HG03378 (cell line): ENCODE data around the gene MPP3.
"Not testable (repeated sequence)": the region's sequence is repeated elsewhere in the genome, so short reads cannot be mapped to it uniquely, and the experiment has no call there.

Source experiments
- ATAC-seq: cut with Tn5 transposase; IDR thresholded peaks from one replicate; pipeline ENCODE4 v1.9.1; 2021; ENCODE audit warnings: mild to moderate bottlenecking, moderate library complexity; ENCODE audit not compliant: unreplicated experiment

The MPP3 gene

GRCh38 chr17:43832976-43833829 is at the start of gene MPP3:
Gene MPP3 (minus strand): TSS chr17:43833146. CDS start chr17:43831906, 1,240 bp downstream.
- ATAC-seq: no peak

DNA sequence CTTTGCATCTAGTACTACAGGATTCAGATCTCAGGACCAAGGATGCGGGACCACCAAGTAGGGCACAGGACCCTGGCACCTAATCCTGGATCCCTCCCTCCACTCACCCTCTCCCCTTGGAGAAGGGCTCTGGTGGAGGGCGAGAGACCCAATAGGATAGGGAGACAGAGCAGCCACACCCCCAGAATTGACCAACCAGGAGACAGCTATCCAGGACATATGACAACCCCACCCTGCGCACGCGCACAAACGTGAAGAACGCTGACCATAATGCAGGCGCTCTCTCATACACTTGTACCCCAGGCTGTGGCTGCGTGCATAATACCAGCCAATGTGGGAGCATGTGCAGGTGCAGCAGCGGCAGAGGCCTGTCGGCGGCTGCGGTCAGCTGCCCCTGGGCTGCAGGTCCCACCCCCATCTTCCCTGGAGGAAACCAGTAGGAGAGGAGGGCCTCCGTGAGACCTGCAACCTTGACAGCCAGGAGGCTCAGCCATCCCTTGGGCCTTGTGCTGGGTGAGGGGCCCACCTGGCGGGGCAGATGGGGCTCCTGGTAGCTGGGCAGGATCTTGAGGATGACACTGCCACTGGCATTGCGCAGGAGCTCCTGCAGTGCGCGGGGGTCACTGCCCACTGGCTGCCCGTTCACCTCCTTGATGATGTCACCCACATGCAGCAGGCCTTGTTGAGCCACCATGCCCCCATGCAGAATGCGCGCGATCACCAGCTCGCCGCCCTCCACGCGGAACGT is 49.0 kb upstream of the MPP3 start:
- no peak for ATAC-seq

GRCh38 chr17:43881181-43881580 is 48.2 kb upstream of the MPP3 start:
- ATAC-seq: no peak

DNA sequence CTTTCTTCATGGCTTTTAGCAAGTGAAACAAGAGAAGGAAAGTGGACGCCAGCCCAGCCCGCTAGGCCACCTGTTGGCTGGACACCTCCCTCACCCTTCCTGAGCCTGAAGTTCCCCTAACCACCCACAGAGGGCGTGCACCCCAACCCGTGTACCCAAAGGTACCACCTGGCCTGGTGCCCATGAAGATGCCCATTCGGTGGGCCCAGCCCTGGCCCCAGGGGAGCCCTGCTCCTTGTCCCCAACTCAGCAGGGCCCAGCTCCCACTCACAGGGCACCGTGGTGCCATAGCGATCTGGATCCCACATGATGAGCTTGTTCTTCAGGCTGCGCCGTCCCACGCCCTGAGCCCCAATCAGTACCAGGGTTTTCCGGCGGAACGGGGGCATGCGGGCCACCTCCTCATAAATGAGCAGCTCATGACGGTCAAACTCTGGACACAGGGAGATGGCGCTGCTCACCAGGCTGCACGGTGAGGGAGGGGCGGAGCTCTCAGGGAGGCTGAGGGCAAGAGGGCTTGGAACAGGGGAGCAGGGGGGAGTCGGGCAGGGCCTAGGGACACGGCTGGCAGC is 47.6 kb upstream of the MPP3 start:
- ATAC-seq: no peak

DNA sequence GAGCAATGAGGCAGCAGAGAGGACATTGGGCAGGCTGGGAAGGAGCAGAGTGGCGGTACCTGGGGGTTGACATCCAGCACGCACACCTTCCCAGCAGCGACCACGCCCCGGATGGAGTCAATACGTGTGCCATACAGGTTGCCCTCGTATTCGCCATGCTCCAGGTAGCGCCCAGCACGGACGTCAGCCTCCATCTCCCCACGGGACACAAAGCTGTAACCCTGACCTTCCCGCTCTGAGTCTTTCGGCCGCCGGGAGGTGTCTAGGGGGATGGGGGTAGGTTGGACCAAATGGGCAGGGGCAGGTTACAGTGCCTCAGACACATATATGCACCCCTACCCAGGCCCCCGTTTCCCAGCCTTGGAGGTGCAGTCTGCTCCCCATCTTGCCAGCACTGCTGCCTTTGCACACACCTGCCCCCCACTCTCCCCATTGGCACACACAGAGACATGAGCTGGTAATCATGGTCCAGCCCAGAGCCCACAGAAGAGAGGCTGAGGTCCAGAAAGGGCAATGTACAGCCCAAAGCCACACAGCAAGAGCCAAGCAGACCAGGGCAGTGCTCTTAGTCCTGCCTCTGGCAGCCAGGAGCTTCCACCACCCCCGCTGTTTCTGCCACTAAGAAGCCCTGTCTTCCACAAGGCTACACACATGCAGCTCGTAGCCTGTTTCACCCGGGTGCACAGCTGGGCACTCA is 46.9 kb upstream of the MPP3 start:
- ATAC-seq: no peak

DNA sequence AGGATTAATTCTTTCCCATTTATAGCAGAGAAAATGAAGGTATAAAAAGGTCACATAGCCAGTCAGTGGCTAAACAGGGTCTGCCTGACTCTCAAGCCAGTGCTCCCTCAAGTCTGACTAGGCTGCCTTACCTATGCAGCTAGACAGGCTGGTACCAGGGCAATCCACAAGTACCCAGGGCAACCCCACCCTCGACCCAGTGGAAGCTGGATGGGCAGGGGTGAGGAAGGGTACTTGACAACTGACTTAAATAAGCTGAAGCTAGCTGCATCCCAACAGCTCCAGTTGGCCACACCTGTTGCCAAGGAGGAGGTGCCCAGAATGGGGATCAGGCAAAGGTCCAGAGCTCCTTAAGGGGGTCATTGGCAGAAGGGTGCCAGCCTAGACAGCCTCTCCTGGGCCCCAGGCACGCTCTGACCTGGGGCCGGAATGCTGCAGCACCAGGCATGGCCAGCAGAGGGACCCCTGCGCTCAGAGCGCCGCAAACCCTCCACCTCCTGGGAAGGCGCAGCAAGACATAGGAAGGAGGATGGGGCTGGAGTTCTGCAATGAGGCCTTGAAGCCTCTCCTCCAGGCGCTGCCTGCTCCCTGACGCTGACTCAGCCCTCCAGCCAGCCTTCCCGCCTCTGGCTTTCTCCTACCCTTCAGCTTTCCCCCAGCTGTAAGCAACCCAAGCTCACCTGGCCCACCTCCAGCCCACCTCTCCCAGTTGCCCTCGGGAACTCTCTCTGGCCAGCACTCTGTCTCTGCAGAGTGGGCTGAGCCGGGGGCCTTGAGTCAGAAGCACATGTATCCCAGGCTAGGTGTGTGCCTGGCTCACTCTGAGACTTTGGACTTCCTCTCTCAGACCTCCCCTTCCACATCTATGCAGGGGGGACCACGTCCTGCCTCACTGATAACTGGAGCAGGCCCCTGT is 45.6 kb upstream of the MPP3 start:
- ATAC-seq: no peak

GRCh38 chr17:43877451-43878155 is 44.7 kb upstream of the MPP3 start:
- ATAC-seq: no peak

GRCh38 chr17:43877031-43877430 is 44.1 kb upstream of the MPP3 start:
- no peak for ATAC-seq

- no peak for ATAC-seq
Observed at GRCh38 chr17:43875476-43876147, 42.7 kb upstream of the MPP3 start.

GRCh38 chr17:43874293-43874692 is 41.3 kb upstream of the MPP3 start:
- ATAC-seq: no peak

GRCh38 chr17:43873815-43874214 is 40.9 kb upstream of the MPP3 start:
- ATAC-seq: no peak

- no peak for ATAC-seq
Observed at GRCh38 chr17:43873091-43873490, 40.1 kb upstream of the MPP3 start.

GRCh38 chr17:43871946-43872690 is 39.2 kb upstream of the MPP3 start:
- ATAC-seq: no peak

- ATAC-seq: not testable (repeated sequence)
Observed at GRCh38 chr17:43869031-43869430, 36.1 kb upstream of the MPP3 start.

- no peak for ATAC-seq
Observed at GRCh38 chr17:43868226-43868994, 35.5 kb upstream of the MPP3 start.

GRCh38 chr17:43864161-43864984 is 31.4 kb upstream of the MPP3 start:
- ATAC-seq: no peak

DNA sequence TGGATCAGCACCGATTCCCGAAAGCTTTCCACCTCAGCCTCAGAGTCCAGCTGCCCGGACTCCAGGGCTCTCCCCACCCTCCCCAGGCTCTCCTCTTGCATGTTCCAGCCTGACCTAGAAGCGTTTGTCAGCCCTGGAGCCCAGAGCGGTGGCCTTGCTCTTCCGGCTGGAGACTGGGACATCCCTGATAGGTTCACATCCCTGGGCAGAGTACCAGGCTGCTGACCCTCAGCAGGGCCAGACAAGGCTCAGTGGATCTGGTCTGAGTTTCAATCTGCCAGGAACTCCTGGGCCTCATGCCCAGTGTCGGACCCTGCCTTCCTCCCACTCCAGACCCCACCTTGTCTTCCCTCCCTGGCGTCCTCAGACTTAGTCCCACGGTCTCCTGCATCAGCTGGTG is 29.0 kb upstream of the MPP3 start:
- no peak for ATAC-seq
